HG02763 (cell line): ENCODE results near the gene GATM.
"Not testable (repeated sequence)": the region's sequence is repeated elsewhere in the genome, so short reads cannot be mapped to it uniquely, and the experiment has no call there.

Experiments used
- ATAC-seq: cut with Tn5 transposase; IDR thresholded peaks from one replicate; pipeline ENCODE4 v1.9.1; 2021; ENCODE audit warnings: mild to moderate bottlenecking, moderate library complexity; ENCODE audit not compliant: unreplicated experiment

GATM gene

GRCh38 chr15:45355860-45356259 lies 22.5 kb downstream of the GATM start:
- ATAC-seq = no peak

DNA sequence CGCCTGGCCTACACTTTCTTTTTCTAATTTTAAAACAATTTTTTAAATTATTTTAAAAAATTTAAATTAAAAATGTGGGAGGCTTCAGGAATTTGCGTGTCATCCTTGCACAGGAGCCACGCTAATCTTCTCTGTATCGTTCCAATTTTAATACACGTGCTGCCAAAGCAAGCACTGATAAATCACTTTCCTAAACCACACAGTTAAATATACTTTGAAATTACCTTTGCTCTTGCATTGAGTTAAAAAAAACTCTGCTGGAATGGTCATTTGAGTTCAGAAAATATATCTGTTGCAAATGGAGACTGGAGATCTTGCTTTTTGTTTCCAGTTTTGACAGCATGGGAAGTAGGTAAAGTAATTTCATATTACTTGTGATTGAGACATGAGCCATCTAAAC lies 23.6 kb downstream of the GATM start:
- no peak for ATAC-seq

GRCh38 chr15:45351227-45351626 lies 27.1 kb downstream of the GATM start:
- no peak for ATAC-seq

GRCh38 chr15:45349623-45350022 lies 28.7 kb downstream of the GATM start:
- ATAC-seq = no peak

DNA sequence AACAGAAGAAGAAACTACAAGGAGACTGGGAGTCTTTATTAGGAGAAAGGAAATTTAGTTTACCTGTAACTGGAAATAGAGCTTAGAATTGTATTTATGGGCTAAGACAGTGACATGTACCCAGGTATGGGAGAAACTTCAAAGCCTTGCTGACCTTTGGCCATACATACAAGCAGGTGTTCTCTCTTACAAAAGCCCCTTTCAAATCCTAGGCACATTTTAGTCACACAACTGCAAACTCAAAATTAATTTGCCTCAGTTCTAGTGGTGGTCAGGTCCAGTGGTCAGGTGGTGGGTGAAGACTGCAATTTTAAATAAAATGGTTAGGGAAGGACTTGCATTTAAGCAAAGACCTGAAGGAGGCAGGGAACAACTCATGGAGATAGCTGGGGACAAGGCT lies 30.4 kb downstream of the GATM start:
- no peak for ATAC-seq

DNA sequence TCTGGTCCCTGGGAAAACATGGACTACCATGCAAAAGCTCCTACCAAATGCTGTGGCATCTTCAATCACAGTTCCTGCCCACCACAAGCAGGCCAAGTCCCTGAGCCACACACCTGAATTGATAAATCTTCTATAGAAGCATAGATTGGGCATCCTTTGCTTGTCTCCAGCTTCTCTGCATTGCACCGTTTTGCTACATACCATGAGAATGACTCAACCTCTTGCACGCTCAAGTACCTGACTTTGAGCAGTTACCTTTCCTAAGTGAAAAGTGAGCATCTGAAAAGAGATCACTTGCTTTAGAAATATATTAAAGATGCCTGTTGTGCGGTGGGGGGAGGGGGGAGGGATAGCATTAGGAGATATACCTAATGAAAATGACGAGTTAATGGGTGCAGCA lies 31.3 kb downstream of the GATM start:
- no peak for ATAC-seq

DNA sequence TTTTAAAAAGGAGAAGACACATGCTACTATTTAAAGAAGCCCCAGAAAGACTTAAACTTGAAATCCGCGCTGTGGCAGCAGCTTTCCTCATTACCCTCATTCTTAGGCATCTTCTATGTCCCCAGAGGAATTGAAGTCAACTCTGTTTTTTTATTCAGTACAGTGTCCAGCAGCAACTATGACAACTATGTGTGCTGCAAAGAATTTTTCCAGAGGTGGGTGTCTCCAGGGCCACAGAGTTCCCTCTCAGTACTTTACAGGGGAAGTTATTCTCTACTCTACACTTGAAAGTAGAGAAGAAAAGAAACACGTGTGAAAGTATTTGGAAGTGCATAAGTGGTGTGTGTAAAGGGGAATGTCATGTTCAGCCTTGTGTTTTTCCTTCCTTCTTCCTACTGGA lies 32.0 kb downstream of the GATM start:
- no peak for ATAC-seq

DNA sequence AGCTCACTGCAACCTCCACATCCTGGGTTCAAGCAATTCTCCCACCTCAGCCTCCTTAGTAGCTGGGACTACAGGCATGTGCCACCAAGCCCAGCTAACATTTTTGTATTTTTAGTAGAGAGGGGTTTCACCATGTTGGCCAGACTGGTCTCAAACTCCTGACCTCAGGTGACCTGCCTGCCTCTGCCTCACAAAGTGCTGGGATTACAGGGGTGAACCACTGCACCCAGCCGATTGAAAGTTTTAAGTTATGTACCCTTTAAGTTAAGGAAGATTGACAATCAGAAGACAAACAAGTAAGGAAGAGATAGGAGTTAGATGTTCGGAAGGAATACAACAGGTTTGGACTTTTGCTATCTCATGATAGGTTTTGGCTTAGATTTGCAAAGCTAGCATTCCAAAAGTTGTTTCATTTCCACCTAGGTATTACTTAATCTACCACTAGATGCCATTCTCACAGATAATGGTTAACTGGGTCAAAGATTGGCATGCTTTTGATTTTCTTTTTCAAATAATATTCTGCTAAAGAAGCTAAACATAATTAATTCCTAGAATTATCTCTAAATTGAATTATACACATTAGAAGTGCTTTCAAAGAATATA lies 35.0 kb downstream of the GATM start:
- ATAC-seq = no peak

DNA sequence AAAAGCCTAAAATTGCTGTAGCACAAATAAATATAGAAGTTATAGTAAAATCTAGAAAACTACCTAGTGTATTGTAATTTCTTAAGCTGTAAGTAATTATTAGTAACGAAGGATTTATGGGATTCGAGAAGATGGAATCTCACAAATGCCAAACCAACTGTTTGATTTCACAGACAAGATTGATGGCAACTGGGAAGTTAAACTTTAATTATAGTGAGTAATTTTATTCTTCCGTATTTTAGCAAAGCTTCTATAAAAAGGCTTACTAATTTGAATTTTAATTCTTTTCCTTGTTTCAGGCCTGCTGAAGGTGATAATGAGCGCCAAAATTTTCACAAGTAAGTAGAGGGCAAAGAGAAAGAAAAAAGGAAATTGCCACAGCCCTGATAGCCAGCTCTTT lies 36.6 kb downstream of the GATM start:
- no peak for ATAC-seq

DNA sequence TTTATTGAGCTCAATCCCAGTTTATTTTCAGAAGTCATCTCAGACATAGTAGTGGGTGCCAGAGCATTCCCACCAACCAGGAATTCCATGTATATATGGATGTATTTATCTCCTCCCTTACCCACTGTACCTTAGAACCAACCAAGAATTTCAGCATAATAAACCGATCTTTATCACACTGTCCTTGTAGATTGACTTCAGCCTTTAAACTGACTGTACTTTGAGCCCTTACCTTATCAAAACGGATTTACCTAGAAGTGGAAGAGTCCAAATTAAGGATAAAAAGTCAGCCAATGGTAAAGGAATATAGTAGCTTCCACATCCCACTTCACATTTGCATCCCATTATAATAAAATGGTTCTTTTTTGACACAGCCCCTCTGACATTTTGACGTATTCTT lies 37.9 kb downstream of the GATM start:
- ATAC-seq = no peak

DNA sequence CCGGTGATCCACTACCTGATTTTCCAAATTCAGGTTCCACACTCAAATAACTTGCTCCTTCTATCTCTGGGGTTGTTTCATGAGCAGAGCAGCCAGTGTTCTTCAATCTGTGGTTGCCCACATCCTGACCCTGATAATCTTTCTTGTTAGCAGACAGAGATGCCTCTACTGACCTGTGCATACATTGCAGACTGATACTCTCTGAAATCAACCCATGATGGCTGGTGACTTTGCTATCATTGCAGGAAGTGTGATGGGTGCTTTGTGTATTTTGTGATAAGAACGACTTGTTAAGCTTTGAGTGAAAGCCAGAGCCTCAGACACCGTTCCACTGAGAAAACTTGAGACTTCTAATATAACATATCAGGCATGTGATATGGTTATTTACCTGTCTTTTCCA lies 39.9 kb downstream of the GATM start:
- ATAC-seq = no peak

GRCh38 chr15:45337224-45337623 lies 41.1 kb downstream of the GATM start:
- ATAC-seq = no peak

GRCh38 chr15:45333550-45333949 lies 44.8 kb downstream of the GATM start:
- no peak for ATAC-seq

GRCh38 chr15:45332694-45333093 lies 45.6 kb downstream of the GATM start:
- no peak for ATAC-seq

GRCh38 chr15:45331972-45332371 lies 46.4 kb downstream of the GATM start:
- ATAC-seq = no peak

DNA sequence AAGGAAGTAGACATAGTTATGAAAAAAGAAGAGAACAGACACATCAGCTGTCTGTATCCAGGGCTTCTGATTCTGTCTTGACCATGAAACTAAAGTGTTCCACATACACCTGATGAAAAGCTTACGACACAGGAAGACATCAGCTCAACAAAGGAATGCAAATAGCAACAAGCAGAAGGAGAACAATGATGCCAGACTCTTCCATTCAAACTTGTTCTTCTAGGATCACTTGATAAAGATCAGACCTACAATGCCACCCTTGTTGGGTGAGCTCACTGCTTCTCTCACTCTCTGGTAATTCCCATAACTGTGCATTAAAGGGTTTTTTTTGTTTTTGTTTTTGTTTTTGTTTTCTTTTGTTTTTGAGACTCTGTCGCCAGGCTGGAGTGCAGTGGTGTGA lies 49.7 kb downstream of the GATM start:
- no peak for ATAC-seq

GRCh38 chr15:45326741-45327140 lies 51.6 kb downstream of the GATM start:
- no peak for ATAC-seq

DNA sequence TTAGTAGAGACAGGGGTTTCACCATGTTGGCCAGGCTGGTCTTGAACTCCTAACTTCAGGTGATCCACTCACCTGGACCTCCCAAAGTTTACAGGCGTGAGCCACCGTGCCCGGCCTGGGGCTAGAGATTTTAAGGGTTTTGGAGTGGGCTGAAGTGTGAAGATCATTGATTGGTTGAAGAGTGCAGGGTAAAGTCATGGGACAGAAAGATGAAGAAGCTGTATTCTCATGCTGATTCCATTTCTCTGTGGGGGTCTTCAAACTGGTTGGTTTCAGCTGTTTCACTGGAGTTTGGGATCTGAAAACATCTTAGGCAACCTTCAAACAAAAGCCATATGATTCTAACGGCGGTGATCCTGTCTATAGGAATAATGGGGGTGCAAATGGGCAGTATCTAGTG lies 52.1 kb downstream of the GATM start:
- no peak for ATAC-seq

DNA sequence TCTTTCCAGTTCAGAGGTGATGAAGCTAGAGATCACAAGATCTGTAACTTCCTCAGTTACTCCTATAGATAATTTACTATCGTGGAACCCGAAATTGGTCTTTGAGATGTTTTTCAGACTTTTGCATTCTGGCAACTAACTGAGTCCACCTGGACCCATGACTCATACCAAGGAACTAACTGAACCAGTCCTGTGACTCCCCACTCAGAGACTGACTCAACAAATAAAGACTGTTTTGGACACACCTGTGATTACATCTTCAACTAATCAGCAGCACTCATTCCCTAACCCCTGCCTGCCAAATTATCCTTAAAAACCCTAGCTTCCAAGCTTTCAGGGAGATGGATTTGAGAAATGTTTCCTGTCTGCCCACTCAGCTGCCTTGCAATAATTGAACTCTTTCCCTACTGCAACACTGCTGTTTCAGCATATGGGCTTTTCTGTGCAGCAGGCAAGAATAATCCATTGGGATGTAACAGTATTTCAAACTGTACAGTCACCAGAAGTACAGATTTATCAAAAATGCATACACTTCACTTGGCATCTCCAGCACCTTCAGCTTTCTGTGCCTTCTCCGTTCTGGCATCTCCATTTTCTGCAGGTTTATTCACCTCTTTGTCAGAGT lies 57.7 kb downstream of the GATM start:
- ATAC-seq = no peak

DNA sequence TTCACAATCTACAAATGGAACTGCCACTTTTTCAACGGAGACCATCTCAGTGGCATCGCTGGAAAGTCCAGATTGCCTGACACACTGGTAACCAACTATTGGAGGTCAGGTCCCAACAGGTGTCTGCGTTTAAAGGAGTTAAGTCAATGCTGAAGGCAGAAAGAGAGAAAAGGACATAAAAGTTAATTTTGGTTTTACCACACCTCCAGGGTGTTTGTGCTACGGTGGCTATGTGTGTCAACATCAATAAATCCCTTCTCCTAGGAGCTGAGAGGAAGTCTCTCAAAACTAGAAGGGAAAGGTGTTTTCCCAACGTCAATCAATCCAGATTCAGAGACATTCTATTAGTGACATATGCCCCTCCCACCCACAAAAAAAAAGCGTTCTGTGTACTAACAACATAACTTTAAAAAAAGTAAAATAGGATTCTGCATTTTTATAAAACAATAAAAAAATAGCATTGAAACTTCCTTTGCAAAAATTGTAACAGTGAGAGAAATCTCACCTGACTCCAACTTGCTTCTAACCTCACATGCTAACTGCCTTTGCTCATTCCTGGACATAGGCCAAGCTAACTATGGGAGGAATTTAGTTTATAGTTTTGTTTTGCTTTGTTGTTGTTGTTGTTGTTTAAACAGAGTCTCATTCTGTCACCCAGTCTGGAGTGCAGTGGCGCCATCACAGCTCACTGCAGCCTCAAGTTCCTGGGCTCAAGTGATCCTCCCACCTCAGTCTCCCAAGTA lies 58.7 kb downstream of the GATM start:
- no peak for ATAC-seq

GRCh38 chr15:45314960-45315359 lies 63.4 kb downstream of the GATM start:
- ATAC-seq = no peak

DNA sequence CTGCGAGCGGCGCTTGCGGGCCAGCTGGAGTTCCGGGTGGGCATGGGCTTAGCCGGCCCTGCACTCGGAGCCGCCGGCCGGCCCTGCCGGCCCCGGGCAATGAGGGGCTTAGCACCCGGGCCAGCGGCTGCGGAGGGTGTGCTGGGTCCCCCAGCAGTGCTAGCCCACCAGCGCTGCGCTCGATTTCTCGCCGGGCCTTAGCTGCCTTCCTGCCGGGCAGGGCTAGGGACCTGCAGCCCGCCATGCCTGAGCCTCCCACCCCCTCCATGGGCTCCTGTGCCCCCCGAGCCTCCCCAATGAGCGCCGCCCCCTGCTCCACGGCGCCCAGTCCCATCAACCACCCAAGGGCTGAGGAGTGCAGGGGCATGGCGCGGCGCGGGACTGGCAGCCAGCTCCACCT lies 64.2 kb downstream of the GATM start:
- not testable (repeated sequence) for ATAC-seq
